GM18511 (cell line): ENCODE results near the gene TAGLN2.

Source experiments
- ATAC-seq: cut with Tn5 transposase; IDR thresholded peaks from one replicate; pipeline ENCODE4 v1.9.1; 2021; ENCODE audit warnings: mild to moderate bottlenecking, moderate library complexity; ENCODE audit not compliant: unreplicated experiment

Gene TAGLN2

DNA sequence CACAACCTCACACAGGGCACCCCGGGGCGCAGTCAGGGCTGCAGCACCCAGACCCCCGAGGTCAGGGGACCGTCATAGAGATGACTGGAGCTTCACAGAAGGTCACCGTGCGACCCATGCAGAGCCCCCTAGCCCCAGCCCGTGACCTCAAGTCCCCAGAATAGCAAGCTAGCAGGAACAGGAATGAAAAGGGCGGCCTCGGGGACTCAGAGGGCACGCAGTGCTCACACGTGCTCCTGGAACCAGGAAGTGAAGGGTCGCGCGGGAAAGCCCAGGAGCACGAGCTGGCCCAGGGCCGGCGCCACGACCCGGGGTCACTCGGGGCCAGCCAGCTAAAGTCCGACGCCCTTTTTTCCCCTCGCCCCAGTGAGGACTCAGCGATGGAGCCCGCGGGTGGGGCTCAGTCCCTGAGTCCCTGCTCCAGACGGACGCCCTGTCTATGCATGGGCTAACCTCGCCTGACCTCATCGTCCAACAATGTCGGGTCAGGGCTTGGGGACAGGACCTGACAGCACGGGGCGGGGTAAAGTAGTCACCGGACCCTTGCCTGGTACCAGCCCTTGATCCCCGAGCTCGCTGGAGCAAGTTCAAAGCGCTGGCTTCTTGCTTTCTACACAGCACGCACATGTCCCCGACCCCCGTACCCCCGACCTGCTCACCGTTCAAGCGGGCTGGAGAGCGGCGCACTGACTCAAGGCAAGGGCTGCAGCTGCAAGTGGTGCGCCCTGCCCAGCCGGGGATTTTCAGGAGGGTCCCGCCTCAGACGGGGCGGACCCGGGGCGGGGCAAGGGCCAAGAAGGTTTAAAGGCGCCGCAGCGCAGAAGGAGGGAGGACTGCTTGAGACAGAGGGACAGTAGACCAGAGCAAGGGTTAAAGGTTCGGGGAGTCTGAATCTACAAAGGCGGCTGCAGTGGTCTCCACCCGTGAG lies at the start of gene TAGLN2:
TSS of gene TAGLN2 (minus strand) at position 717 of the 928 bp plus-strand sequence. CDS start 4,998 bp downstream, outside the sequence.
- peak; percentile 64 for ATAC-seq

- ATAC-seq: no peak
Measured at GRCh38 chr1:159974350-159974965, 49.2 kb upstream of the TAGLN2 start.

DNA sequence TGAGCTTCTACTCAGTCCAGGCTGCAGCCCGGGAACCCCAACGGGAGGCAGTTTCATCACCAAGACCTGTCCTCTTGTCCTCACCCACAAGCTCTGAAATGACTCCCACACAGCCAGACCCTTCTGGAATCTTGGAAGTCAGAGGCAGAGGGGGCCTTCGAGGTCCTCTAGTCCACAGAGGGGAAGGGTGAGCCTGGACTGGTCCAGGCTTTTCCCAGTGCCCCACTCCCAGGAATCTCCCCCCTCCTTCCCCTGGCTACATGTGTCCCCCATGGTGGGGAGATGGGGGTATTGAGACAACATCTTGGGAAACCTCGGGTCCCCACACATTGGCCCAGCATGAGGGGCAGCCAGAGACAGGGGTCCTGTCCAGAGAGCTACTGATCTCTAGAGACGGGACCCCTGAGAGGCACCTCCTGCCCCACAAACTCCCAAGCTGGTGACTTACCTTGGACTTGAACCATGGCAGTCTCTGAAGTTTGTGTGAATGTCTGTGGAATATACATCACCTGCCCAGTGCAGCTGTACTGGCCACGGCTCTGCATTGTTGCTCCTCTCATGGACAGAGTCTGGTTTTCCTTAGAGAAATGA lies 48.1 kb upstream of the TAGLN2 start:
- no peak for ATAC-seq

- ATAC-seq: no peak
Measured at GRCh38 chr1:159972443-159973205, 47.3 kb upstream of the TAGLN2 start.

- no peak for ATAC-seq
Measured at GRCh38 chr1:159970932-159971342, 45.6 kb upstream of the TAGLN2 start.

DNA sequence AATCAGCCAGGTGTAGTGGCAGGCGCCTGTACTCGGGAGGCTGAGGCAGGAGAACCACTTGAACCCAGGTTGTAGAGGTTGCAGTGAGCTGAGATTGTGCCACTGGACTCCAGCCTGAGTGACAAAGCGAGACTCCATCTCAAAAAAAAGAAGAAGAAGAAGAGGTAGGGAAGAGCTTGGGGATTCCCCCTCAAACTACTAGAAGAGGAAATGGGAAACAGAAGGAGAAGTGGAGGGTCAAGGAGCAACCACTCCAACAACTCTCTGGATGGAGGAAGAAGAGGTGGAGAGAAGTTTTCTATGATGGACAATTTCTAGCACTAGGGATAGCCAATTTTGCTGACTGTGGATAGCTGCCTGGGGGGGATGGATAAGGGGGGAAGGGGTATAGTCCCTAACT lies 43.6 kb upstream of the TAGLN2 start:
- no peak for ATAC-seq

- no peak for ATAC-seq
Measured at GRCh38 chr1:159965263-159965662, 40.0 kb upstream of the TAGLN2 start.

- ATAC-seq: no peak
Measured at GRCh38 chr1:159964144-159964543, 38.8 kb upstream of the TAGLN2 start.

DNA sequence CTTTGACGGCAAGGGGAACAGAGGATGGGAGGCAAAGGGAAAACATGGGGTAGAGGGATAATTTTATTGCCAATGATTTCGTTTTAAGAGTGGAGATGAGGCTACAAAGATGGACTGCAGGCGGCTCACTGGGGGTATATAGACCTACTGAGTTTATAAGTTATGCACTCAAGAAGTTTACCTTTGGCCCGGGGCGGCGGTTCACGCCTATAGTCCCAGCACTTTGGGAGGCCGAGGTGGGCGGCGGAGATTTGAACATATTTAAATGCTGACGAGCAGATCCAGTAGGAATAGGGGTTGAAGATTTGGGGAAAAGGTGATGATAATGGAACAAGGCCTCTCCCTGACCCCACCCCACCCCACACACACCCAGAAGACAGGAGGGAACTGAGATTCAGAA lies 36.9 kb upstream of the TAGLN2 start:
- ATAC-seq: no peak

DNA sequence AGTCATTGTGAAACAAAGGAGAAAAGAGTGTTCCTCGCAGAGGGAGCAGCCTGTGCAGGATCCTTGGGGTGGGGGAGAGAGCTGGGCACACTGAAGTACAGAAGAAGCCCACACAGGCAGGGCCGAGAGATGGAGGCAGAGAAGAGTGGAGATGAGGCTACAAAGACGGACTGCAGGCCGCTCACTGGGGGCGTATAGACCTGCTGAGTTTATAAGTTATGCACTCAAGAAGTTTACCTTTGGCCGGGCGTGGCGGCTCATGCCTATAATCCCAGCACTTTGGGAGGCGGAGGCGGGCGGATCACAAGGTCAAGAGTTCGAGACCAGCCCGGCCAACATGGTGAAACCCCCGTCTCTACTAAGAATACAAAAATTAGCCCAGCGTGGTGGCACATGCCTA lies 36.3 kb upstream of the TAGLN2 start:
- ATAC-seq: no peak

GRCh38 chr1:159960721-159961381 lies 35.5 kb upstream of the TAGLN2 start:
- no peak for ATAC-seq

- no peak for ATAC-seq
Measured at GRCh38 chr1:159959451-159959850, 34.1 kb upstream of the TAGLN2 start.

DNA sequence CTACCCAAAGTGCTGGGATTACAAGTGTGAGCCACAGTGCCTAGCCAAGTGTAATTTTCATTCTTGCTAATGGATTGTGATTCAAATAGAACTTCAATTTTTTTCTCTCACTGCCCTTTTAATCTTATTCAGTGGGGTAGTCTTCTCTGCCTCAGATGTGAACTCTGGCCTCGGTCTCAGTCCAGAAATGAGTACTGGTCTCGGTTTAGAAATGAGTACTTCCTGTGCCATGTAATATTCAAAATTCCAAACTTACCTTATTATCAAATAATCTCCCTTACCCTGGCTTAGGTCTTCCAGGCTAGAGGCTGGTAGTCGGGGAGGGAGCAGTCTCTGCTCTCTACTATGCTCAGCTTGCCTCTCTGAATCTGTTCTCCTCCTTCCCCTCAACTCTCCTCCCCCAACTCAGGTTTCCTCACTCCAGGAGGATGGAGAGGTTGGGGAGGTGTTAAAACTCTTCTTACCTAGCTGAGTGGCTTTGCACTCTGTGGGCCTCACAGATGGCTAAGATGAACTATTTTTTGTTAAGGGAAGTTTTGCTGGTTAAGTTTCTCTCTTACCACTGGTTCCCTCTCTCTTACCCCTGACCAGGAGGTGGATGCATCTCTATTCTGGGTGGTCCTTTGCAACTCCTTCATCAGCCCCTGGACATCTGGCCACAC lies 33.5 kb upstream of the TAGLN2 start:
- ATAC-seq: peak; percentile 78

- ATAC-seq: no peak
Measured at GRCh38 chr1:159957824-159958268, 32.5 kb upstream of the TAGLN2 start.

GRCh38 chr1:159955456-159955855 lies 30.1 kb upstream of the TAGLN2 start:
- no peak for ATAC-seq

GRCh38 chr1:159953536-159954515 lies 28.5 kb upstream of the TAGLN2 start, which contains the start of gene SLAMF9:
Gene SLAMF9 (minus strand): TSS chr1:159954237. CDS start chr1:159954137, 100 bp downstream.
- ATAC-seq: no peak

DNA sequence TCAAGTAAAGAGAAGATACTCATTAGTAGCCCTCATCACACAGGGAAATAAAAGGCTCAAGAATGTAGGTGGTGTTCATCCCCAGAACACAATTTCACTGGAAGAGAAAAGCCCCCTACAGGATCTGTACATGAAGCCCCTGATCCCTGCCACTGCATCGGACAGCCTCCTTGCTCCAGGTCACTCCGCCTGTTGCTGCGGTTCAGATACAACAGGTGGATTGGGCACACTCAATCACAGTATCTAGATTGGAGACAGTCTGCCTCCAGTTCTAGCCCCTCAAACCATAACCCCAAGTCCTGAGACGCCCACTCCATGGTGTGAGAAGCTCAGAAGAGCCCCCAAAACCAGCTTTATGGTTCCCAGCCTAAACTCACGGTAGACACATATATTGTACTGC lies 27.6 kb upstream of the TAGLN2 start:
- no peak for ATAC-seq

DNA sequence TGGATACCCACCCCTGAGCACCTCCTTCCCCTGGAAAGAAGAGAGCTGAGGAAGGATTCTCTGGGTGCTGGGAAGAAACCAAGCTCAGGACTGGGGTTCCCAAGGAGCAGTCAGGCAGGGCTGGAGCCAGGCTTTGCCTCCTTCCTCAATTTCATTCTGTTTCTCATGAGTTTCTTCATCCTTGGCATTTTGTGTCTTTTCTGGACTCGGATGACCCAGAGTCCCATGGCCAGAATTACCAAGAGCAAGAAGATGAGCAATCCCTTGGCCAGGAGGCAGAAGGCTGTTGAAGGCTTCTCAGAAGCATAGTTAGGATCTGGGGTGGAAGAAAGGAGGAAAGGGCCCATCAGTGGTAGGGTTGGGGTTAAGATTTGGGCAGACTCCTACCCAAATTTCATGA lies 26.2 kb upstream of the TAGLN2 start:
- ATAC-seq: no peak

DNA sequence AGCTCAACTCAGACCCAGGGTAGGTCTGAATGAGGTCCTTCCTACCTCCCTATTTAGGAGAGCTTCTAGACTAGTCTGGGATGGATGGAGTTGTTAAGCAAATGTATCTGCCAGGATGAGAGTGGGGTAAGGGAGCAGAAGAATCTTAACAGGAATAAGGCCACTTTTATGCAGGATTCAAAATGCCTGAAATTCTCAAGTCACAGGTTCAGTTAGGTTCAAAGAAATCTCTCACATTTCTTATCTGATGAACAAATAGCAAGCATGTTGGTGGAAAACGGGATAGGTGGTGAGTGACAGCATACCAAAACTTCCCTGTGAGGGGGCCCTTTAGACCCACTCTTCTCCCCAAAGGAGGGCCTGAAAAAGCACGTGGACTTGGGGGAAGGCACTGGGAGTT lies 25.7 kb upstream of the TAGLN2 start:
- no peak for ATAC-seq
